ENCODE results near the gene SORCS2. TPM values are rescaled to one million over a fixed set of nuclear protein-coding genes. Genes with fewer than 3 reads are reported as not detected.

Gene SORCS2
- total and polyA plus RNA-seq, 2 donors: 2.2 to 2.7 TPM

DNA sequence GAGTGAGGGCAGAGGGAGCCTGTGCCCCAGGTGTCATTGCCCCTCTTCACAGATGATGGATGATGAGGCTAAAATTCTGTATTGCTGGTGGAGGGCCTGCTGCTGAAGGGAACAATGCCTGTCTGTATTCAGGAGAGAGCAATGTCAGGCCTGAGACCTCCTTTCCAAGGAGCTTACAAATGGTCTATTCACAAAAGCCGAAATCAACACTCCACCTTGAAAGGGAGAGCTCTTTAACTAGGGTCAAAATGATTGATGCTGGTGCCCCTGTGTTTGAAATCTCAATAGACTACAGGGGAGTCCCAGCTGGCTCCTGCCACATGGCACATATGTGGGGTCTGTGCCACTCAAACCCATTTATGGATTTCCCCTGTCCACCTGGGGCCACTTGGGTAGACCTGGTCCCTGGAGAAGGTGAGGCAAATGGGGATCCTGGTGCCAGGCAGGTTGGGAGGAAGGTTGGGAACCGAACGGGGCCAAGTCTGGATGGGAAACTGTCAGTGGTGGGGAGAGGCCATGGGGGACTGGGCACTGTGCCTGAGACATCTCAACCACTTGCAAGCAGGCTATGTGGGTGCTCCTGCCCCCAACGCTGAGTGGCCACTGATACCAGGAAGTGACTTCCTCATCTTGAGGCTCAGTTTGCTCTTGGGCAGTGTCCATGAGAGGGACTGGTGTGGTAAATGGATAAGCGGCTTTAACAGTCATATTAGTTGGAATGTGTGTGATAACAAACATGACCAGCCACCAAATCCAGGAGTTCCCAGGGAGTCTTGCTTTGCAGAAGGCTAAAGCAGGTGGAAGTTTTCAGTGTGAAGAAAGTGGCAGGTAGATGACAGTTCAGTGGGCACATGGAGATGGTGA lies 466.2 kb downstream of the SORCS2 start:
- no peak overlapping the region for H3K4me3 ChIP-seq (ENCODE audit: low read length in 2 of 2)
- 95% methylated on average over 5 of the region's 5 CpGs for WGBS

DNA sequence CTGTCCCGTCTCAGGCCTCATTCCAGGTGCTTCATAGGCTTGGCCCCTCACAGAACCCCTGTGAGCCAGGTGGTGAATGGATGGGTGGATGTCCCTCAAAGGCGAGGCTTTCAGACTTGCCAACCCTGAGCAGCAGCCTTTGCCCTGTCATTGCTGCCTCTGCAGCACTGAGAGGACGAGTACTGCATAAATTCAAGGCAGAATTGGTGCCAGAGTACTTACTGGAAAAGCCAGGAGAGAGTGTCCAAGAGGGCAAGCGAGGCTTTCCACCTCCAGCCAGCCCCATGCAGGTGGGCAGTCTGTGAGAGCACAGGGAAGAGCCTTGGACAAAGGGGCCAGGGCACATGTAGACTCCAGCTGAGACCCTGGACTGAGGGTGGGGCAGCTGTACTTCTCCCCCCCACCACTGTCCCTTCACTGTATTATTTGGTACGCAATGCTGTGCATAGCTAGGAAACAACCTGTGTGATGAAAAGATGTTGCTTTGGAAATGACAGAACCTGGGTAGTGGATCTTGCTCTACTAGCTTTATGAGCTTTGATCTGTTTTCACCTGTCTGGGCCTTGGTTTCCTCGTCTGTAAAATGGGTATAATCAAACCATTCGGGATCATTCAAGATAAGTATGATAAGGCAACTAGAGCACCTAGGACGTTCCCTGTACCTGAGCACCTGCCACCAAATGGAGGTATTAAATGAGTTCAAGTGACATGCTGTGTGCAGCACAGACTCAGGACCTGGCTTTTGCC lies 467.3 kb downstream of the SORCS2 start:
- DNase-seq (ENCODE audit: low read depth in 6 of 9, low spot score in 9 of 9): no peak
- no peaks in the 10 kb centered on the region for H3K4me1 ChIP-seq (ENCODE audit: control insufficient read depth in 2 of 2, insufficient read depth in 2 of 2, low read length in 2 of 2)
- H3K4me3 ChIP-seq (ENCODE audit: low read length in 2 of 2): no peak overlapping the region
- H3K9me3 ChIP-seq (ENCODE audit: control insufficient read depth in 2 of 2, insufficient read depth in 1 of 2, low read length in 1 of 2): no peaks in the 10 kb centered on the region
- no peaks in the 10 kb centered on the region for H3K36me3 ChIP-seq (ENCODE audit: control insufficient read depth in 2 of 2, insufficient read depth in 2 of 2, low read length in 1 of 2)
- no peak overlapping the region for H3K27ac ChIP-seq (ENCODE audit: low read depth in 1 of 2, low read length in 1 of 2)
- WGBS: 93% methylated on average over 8 of the region's 8 CpGs
- peaks cover 0 to 10% of the 10 kb centered on the region in 2 donors for H3K27me3 ChIP-seq (ENCODE audit: control insufficient read depth in 2 of 2, insufficient read depth in 1 of 2, low read length in 1 of 2)

More for the DNA sequence above, 466.2 kb downstream of the SORCS2 start:
- no peak for DNase-seq (ENCODE audit: low read depth in 6 of 9, low spot score in 9 of 9)
- H3K4me1 ChIP-seq (ENCODE audit: control insufficient read depth in 2 of 2, insufficient read depth in 2 of 2, low read length in 2 of 2): no peaks in the 10 kb centered on the region
- no peaks in the 10 kb centered on the region for H3K36me3 ChIP-seq (ENCODE audit: control insufficient read depth in 2 of 2, insufficient read depth in 2 of 2, low read length in 1 of 2)
- peaks cover 0 to 10% of the 10 kb centered on the region in 2 donors for H3K27me3 ChIP-seq (ENCODE audit: control insufficient read depth in 2 of 2, insufficient read depth in 1 of 2, low read length in 1 of 2)
- H3K27ac ChIP-seq (ENCODE audit: low read depth in 1 of 2, low read length in 1 of 2): no peak overlapping the region
- no peaks in the 10 kb centered on the region for H3K9me3 ChIP-seq (ENCODE audit: control insufficient read depth in 2 of 2, insufficient read depth in 1 of 2, low read length in 1 of 2)

DNA sequence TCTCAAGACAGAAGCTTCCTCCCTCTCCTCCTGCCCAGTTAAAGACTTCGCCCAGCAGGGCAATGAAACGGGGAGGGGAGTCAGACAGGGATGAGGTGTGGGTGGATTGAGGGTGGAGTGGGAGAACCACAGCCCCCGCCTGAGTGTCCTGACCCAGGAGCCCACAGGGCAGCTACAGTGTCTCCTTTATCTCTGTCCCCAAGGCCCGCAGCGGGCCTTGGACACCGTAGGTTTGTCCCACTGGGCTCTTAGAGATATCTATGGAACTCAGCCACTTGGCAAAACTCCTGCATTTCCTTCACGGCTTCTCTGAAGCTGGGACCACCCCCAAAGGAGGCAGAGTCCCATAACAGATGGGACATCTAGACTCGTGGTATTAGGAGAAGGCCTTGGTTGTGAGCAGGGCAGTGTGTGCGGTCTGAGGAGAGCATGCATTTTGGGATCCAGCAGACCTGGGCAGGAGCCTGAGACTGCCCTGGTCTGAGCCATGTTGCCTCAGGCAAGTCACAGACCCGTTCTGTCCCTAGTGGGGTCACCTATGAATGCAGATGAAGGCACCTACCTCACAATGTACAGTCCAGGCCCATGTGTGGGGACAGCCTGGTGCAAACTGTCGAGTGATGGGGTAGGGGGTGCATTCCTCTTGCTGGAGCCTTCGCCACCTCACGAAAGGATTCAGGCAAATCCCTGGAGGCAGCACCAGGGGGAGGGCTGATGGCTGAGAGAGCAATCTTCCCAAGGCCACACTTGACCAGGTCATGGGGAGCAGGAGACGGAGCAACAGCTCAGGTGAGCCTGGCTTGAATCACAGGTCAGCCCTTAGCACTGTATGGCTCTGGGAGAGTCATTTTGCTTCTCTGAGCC lies 468.1 kb downstream of the SORCS2 start:
- H3K36me3 ChIP-seq (ENCODE audit: control insufficient read depth in 2 of 2, insufficient read depth in 2 of 2, low read length in 1 of 2): no peaks in the 10 kb centered on the region
- DNase-seq (ENCODE audit: low read depth in 6 of 9, low spot score in 9 of 9): no peak
- peaks cover 0 to 3% of the 10 kb centered on the region in 2 donors for H3K27me3 ChIP-seq (ENCODE audit: control insufficient read depth in 2 of 2, insufficient read depth in 1 of 2, low read length in 1 of 2)
- H3K9me3 ChIP-seq (ENCODE audit: control insufficient read depth in 2 of 2, insufficient read depth in 1 of 2, low read length in 1 of 2): no peaks in the 10 kb centered on the region
- 90% methylated on average over 14 of the region's 14 CpGs for WGBS
- H3K27ac ChIP-seq (ENCODE audit: low read depth in 1 of 2, low read length in 1 of 2): no peak overlapping the region
- no peaks in the 10 kb centered on the region for H3K4me1 ChIP-seq (ENCODE audit: control insufficient read depth in 2 of 2, insufficient read depth in 2 of 2, low read length in 2 of 2)
- no peak overlapping the region for H3K4me3 ChIP-seq (ENCODE audit: low read length in 2 of 2)

DNA sequence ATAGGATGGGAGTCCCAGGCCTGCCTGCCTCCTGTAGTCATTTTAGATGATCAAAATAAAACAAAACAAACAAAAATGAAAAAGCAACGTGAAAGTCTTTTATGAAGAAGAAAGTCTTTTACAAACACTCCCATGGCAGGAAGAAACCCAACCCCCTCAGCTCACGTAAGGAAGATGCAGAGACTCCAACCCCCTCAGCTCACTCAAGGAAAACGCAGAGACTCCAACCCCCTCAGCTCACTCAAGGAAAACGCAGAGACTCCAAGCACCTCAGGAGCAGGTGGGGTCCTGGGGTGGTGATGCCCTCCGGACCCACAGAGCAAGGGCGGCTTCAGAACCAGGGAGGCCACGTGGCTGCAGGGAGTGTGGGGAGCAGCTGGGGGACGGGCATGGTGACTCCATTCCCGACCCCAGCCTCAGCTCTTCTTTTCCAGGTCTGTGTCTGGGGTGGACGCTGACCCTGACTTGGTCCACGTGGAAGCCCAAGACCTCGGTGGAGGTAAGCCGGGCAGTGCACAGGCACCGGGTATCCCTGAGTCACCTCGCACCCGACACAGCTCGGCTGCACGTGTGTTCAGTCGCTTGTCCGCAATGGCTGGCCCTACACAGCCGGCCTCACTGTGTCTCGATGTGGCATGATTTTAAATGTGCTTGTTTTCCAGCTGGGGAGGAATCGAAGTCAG lies 468.9 kb downstream of the SORCS2 start:
- 93% methylated on average over 23 of the region's 23 CpGs for WGBS
- Histone ChIP-seq H3K27me3 (ENCODE audit: control insufficient read depth in 2 of 2, insufficient read depth in 1 of 2, low read length in 1 of 2) (no peaks in the 10 kb centered on the region), H3K4me1 (ENCODE audit: control insufficient read depth in 2 of 2, insufficient read depth in 2 of 2, low read length in 2 of 2) (no peaks in the 10 kb centered on the region), H3K9me3 (ENCODE audit: control insufficient read depth in 2 of 2, insufficient read depth in 1 of 2, low read length in 1 of 2) (no peaks in the 10 kb centered on the region), H3K4me3 (ENCODE audit: low read length in 2 of 2) (no peak overlapping the region), H3K36me3 (ENCODE audit: control insufficient read depth in 2 of 2, insufficient read depth in 2 of 2, low read length in 1 of 2) (no peaks in the 10 kb centered on the region), H3K27ac (ENCODE audit: low read depth in 1 of 2, low read length in 1 of 2) (no peak overlapping the region)
- no peak for DNase-seq (ENCODE audit: low read depth in 6 of 9, low spot score in 9 of 9)

DNA sequence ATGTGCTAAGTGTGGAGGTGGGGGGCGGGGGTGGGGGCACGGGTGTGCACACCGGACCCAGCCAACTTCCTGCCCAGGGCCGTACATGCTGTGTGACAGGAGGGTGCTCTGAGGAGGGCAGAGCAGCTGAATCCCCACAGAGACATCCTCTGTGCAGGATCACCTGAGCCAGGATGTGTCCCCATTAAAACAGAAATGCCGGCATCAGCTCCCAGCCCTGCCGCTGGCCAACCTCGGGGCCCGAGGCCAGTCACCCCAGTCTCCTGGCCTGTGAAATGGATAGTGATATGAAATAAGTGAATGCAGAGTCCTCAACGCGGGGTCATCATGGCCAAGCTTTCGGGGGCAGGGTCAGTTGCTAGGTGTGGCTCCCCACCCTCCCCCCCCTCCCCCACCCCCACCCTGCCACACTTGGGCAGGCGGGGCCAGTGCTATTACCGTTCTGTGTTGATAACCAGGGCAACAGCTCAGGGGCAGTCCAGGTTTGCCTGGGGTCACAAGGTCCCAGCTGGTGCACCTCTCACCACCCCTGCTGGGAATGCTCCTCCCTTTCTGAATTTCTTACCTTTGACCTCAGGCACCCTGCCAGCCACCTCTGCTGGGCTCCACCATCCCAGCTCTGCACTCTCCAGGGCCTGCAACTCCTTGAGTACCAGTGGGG lies 469.6 kb downstream of the SORCS2 start:
- H3K4me3 ChIP-seq (ENCODE audit: low read length in 2 of 2): no peak overlapping the region
- H3K4me1 ChIP-seq (ENCODE audit: control insufficient read depth in 2 of 2, insufficient read depth in 2 of 2, low read length in 2 of 2): no peaks in the 10 kb centered on the region
- H3K27ac ChIP-seq (ENCODE audit: low read depth in 1 of 2, low read length in 1 of 2): no peak overlapping the region
- no peaks in the 10 kb centered on the region for H3K9me3 ChIP-seq (ENCODE audit: control insufficient read depth in 2 of 2, insufficient read depth in 1 of 2, low read length in 1 of 2)
- WGBS: 67% methylated on average over 13 of the region's 13 CpGs
- DNase-seq (ENCODE audit: low read depth in 6 of 9, low spot score in 9 of 9): no peak
- H3K36me3 ChIP-seq (ENCODE audit: control insufficient read depth in 2 of 2, insufficient read depth in 2 of 2, low read length in 1 of 2): no peaks in the 10 kb centered on the region
- H3K27me3 ChIP-seq (ENCODE audit: control insufficient read depth in 2 of 2, insufficient read depth in 1 of 2, low read length in 1 of 2): no peaks in the 10 kb centered on the region

DNA sequence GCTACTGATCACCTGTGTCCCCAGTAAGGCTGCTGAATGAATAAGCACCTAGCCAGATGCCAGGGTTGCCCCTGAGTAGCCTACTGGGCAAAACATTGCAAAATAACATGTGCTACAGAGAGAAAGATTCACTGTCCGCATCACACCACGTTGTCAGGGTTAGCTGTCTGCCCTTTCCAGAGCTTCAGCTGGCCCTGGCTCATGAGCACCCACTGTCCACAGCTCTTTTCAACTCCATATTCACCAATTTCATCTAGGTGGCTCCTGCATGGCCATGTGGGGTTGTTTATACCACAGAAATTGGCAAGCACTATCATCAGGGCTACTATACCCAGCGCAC lies 470.1 kb downstream of the SORCS2 start:
- Histone ChIP-seq H3K36me3 (ENCODE audit: control insufficient read depth in 2 of 2, insufficient read depth in 2 of 2, low read length in 1 of 2) (no peaks in the 10 kb centered on the region), H3K4me1 (ENCODE audit: control insufficient read depth in 2 of 2, insufficient read depth in 2 of 2, low read length in 2 of 2) (no peaks in the 10 kb centered on the region), H3K4me3 (ENCODE audit: low read length in 2 of 2) (no peak overlapping the region), H3K9me3 (ENCODE audit: control insufficient read depth in 2 of 2, insufficient read depth in 1 of 2, low read length in 1 of 2) (no peaks in the 10 kb centered on the region), H3K27ac (ENCODE audit: low read depth in 1 of 2, low read length in 1 of 2) (no peak overlapping the region), H3K27me3 (ENCODE audit: control insufficient read depth in 2 of 2, insufficient read depth in 1 of 2, low read length in 1 of 2) (no peaks in the 10 kb centered on the region)
- DNase-seq (ENCODE audit: low read depth in 6 of 9, low spot score in 9 of 9): no peak
- 95% methylated on average over 3 of the region's 3 CpGs for WGBS

DNA sequence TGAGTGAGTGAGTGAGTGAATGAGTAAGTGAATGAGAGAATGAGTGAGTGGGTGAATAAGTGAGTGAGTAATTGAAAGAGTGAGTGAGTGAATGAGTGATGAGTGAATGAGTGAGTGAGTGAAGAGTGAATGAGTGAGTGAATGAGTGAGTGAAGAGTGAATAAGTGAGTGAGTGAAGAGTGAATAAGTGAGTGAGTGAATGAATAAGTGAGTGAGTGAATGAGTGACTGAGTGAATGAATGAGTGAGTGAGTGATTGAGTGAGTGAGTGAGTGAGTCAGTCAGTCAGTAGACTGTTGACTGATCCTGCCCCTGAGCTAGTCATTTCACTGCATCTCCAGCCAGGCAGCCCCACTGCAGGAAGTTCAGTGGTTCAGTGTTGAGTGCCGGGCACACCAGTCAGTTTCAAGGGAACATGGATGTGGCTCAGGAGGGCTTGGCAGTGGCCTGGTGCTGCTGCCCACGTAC lies 470.8 kb downstream of the SORCS2 start:
- no peaks in the 10 kb centered on the region for H3K4me1 ChIP-seq (ENCODE audit: control insufficient read depth in 2 of 2, insufficient read depth in 2 of 2, low read length in 2 of 2)
- DNase-seq (ENCODE audit: low read depth in 6 of 9, low spot score in 9 of 9): no peak

DNA sequence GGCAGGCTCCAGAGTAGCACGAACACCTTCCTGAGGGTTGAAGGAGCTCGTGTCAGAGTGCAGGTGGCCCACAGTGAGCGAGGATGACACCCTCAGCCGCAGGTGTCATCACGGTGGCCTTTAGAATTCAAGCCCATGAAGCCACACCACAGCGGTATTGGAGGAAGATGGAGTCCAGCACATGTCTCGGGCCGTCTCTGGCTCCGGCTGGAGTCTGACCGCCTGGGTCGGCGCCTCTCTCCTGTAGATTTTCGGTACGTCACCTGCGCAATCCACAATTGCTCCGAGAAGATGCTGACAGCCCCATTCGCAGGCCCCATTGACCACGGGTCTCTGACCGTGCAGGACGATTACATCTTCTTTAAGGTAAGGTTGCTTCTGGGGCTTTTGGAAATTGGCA lies 471.8 kb downstream of the SORCS2 start:
- Histone ChIP-seq H3K27ac (ENCODE audit: low read depth in 1 of 2, low read length in 1 of 2) (no peak overlapping the region), H3K36me3 (ENCODE audit: control insufficient read depth in 2 of 2, insufficient read depth in 2 of 2, low read length in 1 of 2) (no peaks in the 10 kb centered on the region), H3K4me3 (ENCODE audit: low read length in 2 of 2) (no peak overlapping the region), H3K4me1 (ENCODE audit: control insufficient read depth in 2 of 2, insufficient read depth in 2 of 2, low read length in 2 of 2) (no peaks in the 10 kb centered on the region), H3K27me3 (ENCODE audit: control insufficient read depth in 2 of 2, insufficient read depth in 1 of 2, low read length in 1 of 2) (no peaks in the 10 kb centered on the region), H3K9me3 (ENCODE audit: control insufficient read depth in 2 of 2, insufficient read depth in 1 of 2, low read length in 1 of 2) (no peaks in the 10 kb centered on the region)
- DNase-seq (ENCODE audit: low read depth in 6 of 9, low spot score in 9 of 9): no peak
- WGBS: 92% methylated on average over 20 of the region's 20 CpGs

More for the DNA sequence above, 470.8 kb downstream of the SORCS2 start:
- no peaks in the 10 kb centered on the region for H3K9me3 ChIP-seq (ENCODE audit: control insufficient read depth in 2 of 2, insufficient read depth in 1 of 2, low read length in 1 of 2)
- no peak overlapping the region for H3K4me3 ChIP-seq (ENCODE audit: low read length in 2 of 2)
- no peak overlapping the region for H3K27ac ChIP-seq (ENCODE audit: low read depth in 1 of 2, low read length in 1 of 2)
- no peaks in the 10 kb centered on the region for H3K36me3 ChIP-seq (ENCODE audit: control insufficient read depth in 2 of 2, insufficient read depth in 2 of 2, low read length in 1 of 2)
- 50% methylated on average over 2 of the region's 2 CpGs for WGBS
- no peaks in the 10 kb centered on the region for H3K27me3 ChIP-seq (ENCODE audit: control insufficient read depth in 2 of 2, insufficient read depth in 1 of 2, low read length in 1 of 2)

Data from thymus (tissue), 11 donors.